RWPE2 (cell line): Measurements from ENCODE around the gene TMUB1.

Source experiments
- ATAC-seq: fragments of 200-7000 bp; cut with Tn5 transposase; 3 replicates; pipeline ENCODE4 v1.9.1; 2021; ENCODE audit warnings: low read depth
- DNase-seq: peaks from one replicate; pipeline ENCODE4 v3.0.0-alpha.2; 2020; ENCODE audit warnings: low spot score
- H3K27ac ChIP-seq: fragments of 450-650 bp; 2 replicates; pipeline ENCODE4 v1.5.1; 2017; ENCODE audit warnings: mild to moderate bottlenecking; ENCODE audit not compliant: poor library complexity, severe bottlenecking
- H3K27me3 ChIP-seq: fragments of 250-450 bp; sonication (Bioruptor Pico); 2 replicates; pipeline ENCODE4 v1.5.1; 2021; ENCODE audit warnings: mild to moderate bottlenecking, moderate library complexity; ENCODE audit not compliant: insufficient read depth, poor library complexity, severe bottlenecking
- H3K36me3 ChIP-seq: fragments of 250-450 bp; sonication (Bioruptor Pico); 2 replicates; pipeline ENCODE4 v1.5.1; 2020; ENCODE audit warnings: low read depth, mild to moderate bottlenecking, moderate library complexity
- H3K4me1 ChIP-seq: fragments of 250-450 bp; sonication (Bioruptor Pico); 2 replicates; pipeline ENCODE4 v1.5.1; 2021; ENCODE audit warnings: mild to moderate bottlenecking, moderate library complexity; ENCODE audit not compliant: insufficient read depth, poor library complexity, severe bottlenecking
- H3K4me3 ChIP-seq: fragments of 250-450 bp; sonication (Bioruptor Pico); 2 replicates; pipeline ENCODE4 v1.5.1; 2021; ENCODE audit warnings: mild to moderate bottlenecking, moderate library complexity; ENCODE audit not compliant: severe bottlenecking
- H3K9me3 ChIP-seq: fragments of 250-450 bp; sonication (Bioruptor Pico); 2 replicates; pipeline ENCODE4 v1.5.1; 2021; ENCODE audit warnings: mild to moderate bottlenecking, moderate library complexity; ENCODE audit not compliant: severe bottlenecking
- CTCF ChIP-seq: fragments of 450-650 bp; IDR thresholded peaks from one replicate; pipeline ENCODE4 v1.5.1; 2017; ENCODE audit warnings: mild to moderate bottlenecking, moderate library complexity; ENCODE audit not compliant: poor library complexity, severe bottlenecking

The TMUB1 gene

GRCh38 chr7:151118108-151119054 lies 35.1 kb upstream of the TMUB1 start:
- peaks cover 35% of the 10 kb centered on the region for H3K36me3 ChIP-seq
- H3K4me3 ChIP-seq: no peak overlapping the region
- H3K4me1 ChIP-seq: peaks cover 14% of the 10 kb centered on the region
- ATAC-seq (no peak), DNase-seq (no peak)
- no peak for TF ChIP-seq CTCF
- no peaks in the 10 kb centered on the region for H3K27me3 ChIP-seq
- H3K9me3 ChIP-seq: no peaks in the 10 kb centered on the region
- no peak overlapping the region for H3K27ac ChIP-seq

GRCh38 chr7:151117565-151117964 lies 34.3 kb upstream of the TMUB1 start:
- Histone ChIP-seq H3K36me3 (peaks cover 31% of the 10 kb centered on the region), H3K27ac (peak overlapping the region; percentile 91)

GRCh38 chr7:151116603-151117440 lies 33.5 kb upstream of the TMUB1 start:
- H3K4me3 ChIP-seq: peak overlapping the region; percentile 52
- no peak for TF ChIP-seq CTCF
- H3K4me1 ChIP-seq: peaks cover 19% of the 10 kb centered on the region
- no peak for ATAC-seq
- H3K27ac ChIP-seq: peak overlapping the region; percentile 91
- H3K36me3 ChIP-seq: peaks cover 31% of the 10 kb centered on the region
- DNase-seq: no peak
- H3K9me3 ChIP-seq: no peaks in the 10 kb centered on the region
- no peaks in the 10 kb centered on the region for H3K27me3 ChIP-seq

More at GRCh38 chr7:151117565-151117964, 34.3 kb upstream of the TMUB1 start:
- no peak overlapping the region for H3K4me3 ChIP-seq
- H3K9me3 ChIP-seq: no peaks in the 10 kb centered on the region
- no peaks in the 10 kb centered on the region for H3K27me3 ChIP-seq
- TF ChIP-seq CTCF: no peak
- DNase-seq (no peak), ATAC-seq (no peak)
- peaks cover 19% of the 10 kb centered on the region for H3K4me1 ChIP-seq

- no peak for TF ChIP-seq CTCF
- H3K4me1 ChIP-seq: peaks cover 19% of the 10 kb centered on the region
- peak overlapping the region; percentile 91 for H3K27ac ChIP-seq
- DNase-seq (peak; percentile 94), ATAC-seq (peak; percentile 86)
- H3K27me3 ChIP-seq: no peaks in the 10 kb centered on the region
- H3K9me3 ChIP-seq: no peaks in the 10 kb centered on the region
- H3K4me3 ChIP-seq: peak overlapping the region; percentile 52
- H3K36me3 ChIP-seq: peaks cover 26% of the 10 kb centered on the region
These were observed 32.6 kb upstream of the TMUB1 start for GRCh38 chr7:151115836-151116418.
